ENCODE data around the gene IKZF2. TPM values are rescaled to one million over a fixed set of nuclear protein-coding genes. Genes with fewer than 3 reads are reported as not detected.

The IKZF2 gene
- total RNA-seq, 1 donor from 2014 or later = 9.0 TPM

DNA sequence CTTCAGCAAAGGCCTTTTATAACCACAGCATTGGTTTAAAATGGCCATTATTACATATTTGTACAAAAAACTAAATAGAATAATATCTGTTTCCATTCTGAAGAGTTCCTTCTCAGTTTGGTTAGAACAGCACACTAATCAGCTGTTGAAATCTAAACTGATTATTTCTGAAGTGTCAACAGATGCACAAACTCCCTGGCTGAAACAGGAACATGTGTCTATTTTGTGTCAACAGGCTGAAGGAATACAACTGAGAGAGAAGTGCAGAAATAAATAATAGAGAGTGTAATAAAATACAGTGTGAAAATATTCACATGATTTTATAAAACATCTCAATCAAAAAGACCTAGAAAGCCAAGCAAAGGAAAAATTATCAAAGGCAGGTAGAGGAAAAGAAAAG, 29.7 kb downstream of the IKZF2 start:
- Histone ChIP-seq H3K4me3 (ENCODE audit: low read depth, low read length) (no peak overlapping the region), H3K36me3 (ENCODE audit: control insufficient read depth, insufficient read depth, low read length) (no peaks in the 10 kb centered on the region), H3K27me3 (ENCODE audit: control insufficient read depth, insufficient read depth, low read length) (no peaks in the 10 kb centered on the region)
- FAIRE-seq (no peak), DNase-seq (ENCODE audit: low read depth) (no peak)
- no peak for TF ChIP-seq CTCF (IDR thresholded peaks at IDR 0.05; ENCODE audit: insufficient read depth, low read length, severe bottlenecking)

DNA sequence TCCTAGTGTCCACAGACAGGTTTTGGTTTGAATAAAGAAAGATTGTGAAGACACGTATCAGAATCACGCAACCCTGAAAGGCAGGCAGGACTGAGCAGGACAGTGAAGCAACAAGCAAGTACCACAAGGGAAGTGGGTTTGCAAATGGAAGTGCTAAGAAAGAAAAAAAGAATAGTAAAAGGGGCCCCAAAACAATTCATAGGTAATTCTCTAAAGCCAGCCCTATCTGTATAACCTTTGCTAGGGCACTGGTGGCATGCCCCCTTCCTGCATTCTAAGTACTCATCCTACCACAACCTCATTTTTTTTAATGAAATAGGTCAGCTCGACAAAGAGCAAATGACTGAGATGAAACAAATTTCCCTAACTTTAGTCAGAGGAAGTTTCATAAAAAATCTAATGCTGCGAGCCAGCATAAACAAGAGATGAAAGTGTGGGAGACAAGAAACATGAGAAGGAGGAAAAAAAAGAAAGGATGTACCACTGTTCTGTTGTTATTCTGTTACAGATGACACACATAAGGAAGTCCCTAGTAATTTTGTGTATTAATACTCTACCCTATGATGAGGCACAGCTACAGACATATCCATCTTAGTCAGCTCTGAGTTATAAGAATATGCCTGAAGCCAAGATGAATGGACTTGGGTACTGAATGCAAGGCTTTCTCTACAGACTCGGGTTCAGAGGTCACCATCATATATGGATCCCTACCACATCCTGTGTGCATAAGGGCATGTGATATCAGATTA, 32.2 kb downstream of the IKZF2 start:
- DNase-seq (ENCODE audit: low read depth) = peak; percentile 93
- Histone ChIP-seq H3K36me3 (ENCODE audit: control insufficient read depth, insufficient read depth, low read length) (peaks cover 1% of the 10 kb centered on the region), H3K27me3 (ENCODE audit: control insufficient read depth, insufficient read depth, low read length) (no peaks in the 10 kb centered on the region), H3K4me3 (ENCODE audit: low read depth, low read length) (no peak overlapping the region)
- no peak for TF ChIP-seq CTCF (IDR thresholded peaks at IDR 0.05; ENCODE audit: insufficient read depth, low read length, severe bottlenecking)
- no peak for FAIRE-seq

- FAIRE-seq (no peak), DNase-seq (ENCODE audit: low read depth) (no peak)
- Histone ChIP-seq H3K36me3 (ENCODE audit: control insufficient read depth, insufficient read depth, low read length) (no peaks in the 10 kb centered on the region), H3K4me3 (ENCODE audit: low read depth, low read length) (no peak overlapping the region), H3K27me3 (ENCODE audit: control insufficient read depth, insufficient read depth, low read length) (no peaks in the 10 kb centered on the region)
- TF ChIP-seq CTCF (IDR thresholded peaks at IDR 0.05; ENCODE audit: insufficient read depth, low read length, severe bottlenecking) = no peak
Measured at GRCh38 chr2:213108308-213108707, 43.1 kb downstream of the IKZF2 start.

GRCh38 chr2:213107728-213108127, 43.7 kb downstream of the IKZF2 start:
- Histone ChIP-seq H3K36me3 (ENCODE audit: control insufficient read depth, insufficient read depth, low read length) (no peaks in the 10 kb centered on the region), H3K27me3 (ENCODE audit: control insufficient read depth, insufficient read depth, low read length) (no peaks in the 10 kb centered on the region), H3K4me3 (ENCODE audit: low read depth, low read length) (no peak overlapping the region)
- FAIRE-seq (no peak), DNase-seq (ENCODE audit: low read depth) (no peak)
- TF ChIP-seq CTCF (IDR thresholded peaks at IDR 0.05; ENCODE audit: insufficient read depth, low read length, severe bottlenecking) = no peak

GRCh38 chr2:213105212-213105611, 46.2 kb downstream of the IKZF2 start:
- no peaks in the 10 kb centered on the region for H3K36me3 ChIP-seq (ENCODE audit: control insufficient read depth, insufficient read depth, low read length)
- FAIRE-seq (no peak), DNase-seq (ENCODE audit: low read depth) (no peak)
- TF ChIP-seq CTCF (IDR thresholded peaks at IDR 0.05; ENCODE audit: insufficient read depth, low read length, severe bottlenecking) = no peak
- no peak overlapping the region for H3K4me3 ChIP-seq (ENCODE audit: low read depth, low read length)
- no peaks in the 10 kb centered on the region for H3K27me3 ChIP-seq (ENCODE audit: control insufficient read depth, insufficient read depth, low read length)

GRCh38 chr2:213104903-213105202, 46.6 kb downstream of the IKZF2 start:
- TF ChIP-seq CTCF (IDR thresholded peaks at IDR 0.05; ENCODE audit: insufficient read depth, low read length, severe bottlenecking) = no peak
- FAIRE-seq = no peak
- no peaks in the 10 kb centered on the region for H3K27me3 ChIP-seq (ENCODE audit: control insufficient read depth, insufficient read depth, low read length)
- no peaks in the 10 kb centered on the region for H3K36me3 ChIP-seq (ENCODE audit: control insufficient read depth, insufficient read depth, low read length)
- no peak for DNase-seq (ENCODE audit: low read depth)
- H3K4me3 ChIP-seq (ENCODE audit: low read depth, low read length) = no peak overlapping the region

All from bronchial epithelial cell (primary cell).